SHP77 (cell line): ENCODE results near the gene ZNF554.
A peak's percentile ranks its signal among the peaks of the same experiment; 100 is the strongest.
"Not testable (repeated sequence)": the region's sequence is repeated elsewhere in the genome, so short reads cannot be mapped to it uniquely, and the experiment has no call there.

Experiments
- DNase-seq, 2 experiments: peaks; one replicate each; lab custom pipeline; 2025; lab: John Stamatoyannopoulos, UW

Gene ZNF554

GRCh38 chr19:2867025-2867991 is 47.6 kb downstream of the ZNF554 start, which contains the start of gene ZNF556:
ZNF556 (plus strand) TSS chr19:2867335; CDS start chr19:2867422, 87 bp downstream.
- DNase-seq: peak; percentile 97 to 98

GRCh38 chr19:2869618-2870017 is 50.0 kb downstream of the ZNF554 start:
- no peak for DNase-seq

GRCh38 chr19:2872175-2872574 is 52.5 kb downstream of the ZNF554 start:
- DNase-seq: not testable (repeated sequence)

GRCh38 chr19:2877398-2878331 is 58.0 kb downstream of the ZNF554 start:
- DNase-seq: no peak

GRCh38 chr19:2883686-2884439 is 64.2 kb downstream of the ZNF554 start:
- no peak for DNase-seq

- no peak for DNase-seq
Observed at GRCh38 chr19:2885736-2886135, 66.1 kb downstream of the ZNF554 start.
